Measurements from ENCODE around the gene PCNX1.

The PCNX1 gene

DNA sequence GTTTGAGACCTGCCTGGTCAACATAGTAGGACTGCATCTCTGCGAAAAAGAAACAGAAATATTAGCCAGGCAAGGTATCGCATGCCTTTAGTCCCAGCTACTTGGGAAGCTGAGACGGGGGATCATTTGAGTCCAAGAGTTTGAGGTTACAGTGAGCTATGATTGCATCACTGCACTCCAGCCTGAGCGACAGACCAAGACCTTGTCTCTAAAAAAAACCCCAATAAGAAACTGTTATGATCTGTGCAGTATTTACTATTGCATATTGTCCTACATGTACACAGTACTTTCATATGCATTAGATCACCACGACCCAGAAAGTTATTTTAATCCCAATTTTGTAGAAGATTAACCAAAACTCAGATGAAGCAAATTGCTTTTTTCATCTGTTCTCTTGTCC is 187.5 kb downstream of the PCNX1 start:
- no peak for TF ChIP-seq CTCF (IDR thresholded peaks at IDR 0.05; ENCODE audit: low read depth, low read length)
- DNase-seq (ENCODE audit: extremely low read depth, low read depth) = no peak

GRCh38 chr14:71096947-71097346 is 189.7 kb downstream of the PCNX1 start:
- DNase-seq (ENCODE audit: extremely low read depth, low read depth) = no peak
- no peak for TF ChIP-seq CTCF (IDR thresholded peaks at IDR 0.05; ENCODE audit: low read depth, low read length)

- DNase-seq (ENCODE audit: extremely low read depth, low read depth) = peak; percentile 31
These were observed 196.6 kb downstream of the PCNX1 start for GRCh38 chr14:71103662-71104484.

GRCh38 chr14:71105177-71105576 is 197.9 kb downstream of the PCNX1 start:
- no peak for TF ChIP-seq CTCF (IDR thresholded peaks at IDR 0.05; ENCODE audit: low read depth, low read length)
- DNase-seq (ENCODE audit: extremely low read depth, low read depth) = no peak

More at GRCh38 chr14:71103662-71104484, 196.6 kb downstream of the PCNX1 start:
- peak; percentile 84 for TF ChIP-seq CTCF (IDR thresholded peaks at IDR 0.05; ENCODE audit: low read depth, low read length)

DNA sequence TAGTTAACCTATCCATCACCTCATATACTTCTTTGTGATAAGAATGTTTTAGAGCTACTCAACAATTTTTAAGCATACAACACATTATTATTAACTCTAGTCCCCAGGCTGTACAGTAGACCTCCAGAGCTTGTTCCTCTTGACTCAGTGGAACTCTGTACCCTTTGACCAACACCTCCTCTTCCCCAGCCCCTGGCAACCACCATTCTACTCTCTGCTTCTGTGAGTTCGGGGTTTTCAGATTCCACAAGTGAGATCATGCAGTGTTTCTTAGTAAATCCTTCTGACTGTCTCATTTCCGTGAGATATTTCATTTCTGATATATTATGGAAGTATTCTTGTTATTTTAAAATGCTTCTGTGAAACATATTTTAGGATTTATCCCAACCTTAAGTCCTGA is 200.7 kb downstream of the PCNX1 start:
- TF ChIP-seq CTCF (IDR thresholded peaks at IDR 0.05; ENCODE audit: low read depth, low read length) = no peak
- DNase-seq (ENCODE audit: extremely low read depth, low read depth) = no peak

DNA sequence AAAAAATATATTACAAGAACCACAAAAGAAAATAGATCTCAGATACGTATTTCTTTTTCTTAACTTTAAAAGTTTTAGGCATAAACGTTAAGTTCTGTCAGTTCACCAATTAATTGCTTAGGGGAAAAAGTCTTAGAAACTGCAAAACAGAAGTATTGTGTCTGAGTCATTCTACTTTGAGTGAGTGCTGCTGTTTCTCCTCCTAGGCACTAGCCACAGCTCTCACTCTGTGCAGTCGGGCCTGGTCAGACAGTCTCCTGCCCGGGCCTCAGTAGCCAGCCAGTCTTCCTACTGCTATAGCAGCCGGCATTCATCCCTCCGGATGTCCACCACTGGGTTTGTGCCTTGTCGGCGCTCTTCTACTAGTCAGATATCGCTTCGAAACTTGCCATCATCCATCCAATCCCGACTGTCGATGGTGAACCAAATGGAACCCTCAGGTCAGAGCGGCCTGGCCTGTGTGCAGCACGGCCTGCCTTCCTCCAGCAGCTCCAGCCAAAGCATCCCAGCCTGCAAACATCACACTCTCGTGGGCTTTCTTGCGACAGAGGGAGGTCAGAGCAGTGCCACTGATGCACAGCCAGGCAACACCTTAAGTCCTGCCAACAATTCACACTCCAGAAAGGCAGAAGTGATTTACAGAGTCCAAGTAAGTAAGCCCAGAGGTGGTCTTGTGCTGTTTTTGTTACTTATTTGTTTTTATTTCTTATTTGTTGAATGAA is 201.3 kb downstream of the PCNX1 start:
- no peak for DNase-seq (ENCODE audit: extremely low read depth, low read depth)
- no peak for TF ChIP-seq CTCF (IDR thresholded peaks at IDR 0.05; ENCODE audit: low read depth, low read length)

- no peak for DNase-seq (ENCODE audit: extremely low read depth, low read depth)
- TF ChIP-seq CTCF (IDR thresholded peaks at IDR 0.05; ENCODE audit: low read depth, low read length) = no peak
These were observed 206.1 kb downstream of the PCNX1 start for GRCh38 chr14:71113376-71113775.

Data from AG09319 (cell line).